Spinal cord (tissue), 10 donors: Measurements from ENCODE around the gene DEPP1. TPM values are rescaled to one million over a fixed set of nuclear protein-coding genes. Genes with fewer than 3 reads are reported as not detected.
"Not testable (repeated sequence)": the region's sequence is repeated elsewhere in the genome, so short reads cannot be mapped to it uniquely, and the experiment has no call there.

Experiments used
- DNase-seq, 6 donors: peaks; one replicate each; pipeline versions ENCODE4 v3.0.0 to v3.0.0-alpha.2; 2013 to 2015; ENCODE audit warnings: low spot score in 6 of 6, low read depth in 4 of 6
- H3K27ac ChIP-seq: one replicate; pipeline ENCODE4 v1.5.1; 2013; ENCODE audit warnings: low read depth, low read length, control low read depth
- H3K27me3 ChIP-seq: one replicate; pipeline ENCODE4 v1.6.1; 2013; ENCODE audit warnings: low read length; ENCODE audit not compliant: control insufficient read depth, insufficient read depth
- H3K36me3 ChIP-seq: one replicate; pipeline ENCODE4 v1.6.1; 2013; ENCODE audit warnings: low read length; ENCODE audit not compliant: control insufficient read depth, insufficient read depth
- H3K4me1 ChIP-seq: one replicate; pipeline ENCODE4 v1.6.1; 2013; ENCODE audit warnings: low read length; ENCODE audit not compliant: control insufficient read depth, insufficient read depth
- H3K4me3 ChIP-seq: one replicate; pipeline ENCODE4 v1.5.1; 2013; ENCODE audit warnings: low read depth, low read length, control low read depth
- H3K9me3 ChIP-seq: one replicate; pipeline ENCODE4 v1.6.1; 2013; ENCODE audit warnings: low read length; ENCODE audit not compliant: control insufficient read depth, insufficient read depth
- WGBS: methylation state at CpG from one replicate; pipeline ENCODE4 v1.1.5; 2013; ENCODE audit warnings: missing lambda C conversion rate; ENCODE audit not compliant: insufficient coverage; 5-methylcytosine and 5-hydroxymethylcytosine counted together
- long read RNA-seq, 4 donors: transcript quantifications; one replicate each; lab custom pipeline, GENCODE V29; 2026
- polyA plus RNA-seq, 2 donors: library from polyadenylated mRNA; unstranded; fragments of 120-200 nt; gene quantifications; one replicate each; pipeline ENCODE4 v1.2.1, GENCODE V29; 2013; ENCODE audit not compliant: insufficient read length in 2 of 2
- total RNA-seq, 2 donors: library from RNA; depleted of rRNA in 1 of 2; stranded (reverse); fragments of 120-200 nt in 1 of 2; fragments of >200 nt in 1 of 2; gene quantifications; one replicate each; pipeline versions ENCODE4 v1.2.3 to v1.2.4, GENCODE V29; 2013 to 2014
- donor health status: healthy.

DEPP1 gene, protein sequence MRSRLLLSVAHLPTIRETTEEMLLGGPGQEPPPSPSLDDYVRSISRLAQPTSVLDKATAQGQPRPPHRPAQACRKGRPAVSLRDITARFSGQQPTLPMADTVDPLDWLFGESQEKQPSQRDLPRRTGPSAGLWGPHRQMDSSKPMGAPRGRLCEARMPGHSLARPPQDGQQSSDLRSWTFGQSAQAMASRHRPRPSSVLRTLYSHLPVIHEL
- 10 to 100 TPM; 18.1 to 25.2 TPM for total RNA-seq
- 1 to 10 TPM; 8.1 to 9.6 TPM for polyA plus RNA-seq
- long read RNA-seq, donor 1, partial matches to known transcripts = 0 of 3 reads
- long read RNA-seq, donor 1, other reads (novel, unspliced or antisense) = 0 of 3 reads
- long read RNA-seq, donor 2, partial matches to known transcripts = 0 of 2 reads
- long read RNA-seq, donor 2, other reads (novel, unspliced or antisense) = 0 of 2 reads
- long read RNA-seq, donor 3, transcript DEPP1-201 (2 exons, 2,120 nt) = major isoform, 6 of 16 reads
- long read RNA-seq, donor 3, partial matches to known transcripts = 5 of 16 reads
- long read RNA-seq, donor 3, other reads (novel, unspliced or antisense) = 5 of 16 reads
- long read RNA-seq, donor 4, transcript DEPP1-201 (2 exons, 2,120 nt) = major isoform, 31 of 31 reads
- long read RNA-seq, donor 4, partial matches to known transcripts = 0 of 31 reads
- long read RNA-seq, donor 4, other reads (novel, unspliced or antisense) = 0 of 31 reads

DNA sequence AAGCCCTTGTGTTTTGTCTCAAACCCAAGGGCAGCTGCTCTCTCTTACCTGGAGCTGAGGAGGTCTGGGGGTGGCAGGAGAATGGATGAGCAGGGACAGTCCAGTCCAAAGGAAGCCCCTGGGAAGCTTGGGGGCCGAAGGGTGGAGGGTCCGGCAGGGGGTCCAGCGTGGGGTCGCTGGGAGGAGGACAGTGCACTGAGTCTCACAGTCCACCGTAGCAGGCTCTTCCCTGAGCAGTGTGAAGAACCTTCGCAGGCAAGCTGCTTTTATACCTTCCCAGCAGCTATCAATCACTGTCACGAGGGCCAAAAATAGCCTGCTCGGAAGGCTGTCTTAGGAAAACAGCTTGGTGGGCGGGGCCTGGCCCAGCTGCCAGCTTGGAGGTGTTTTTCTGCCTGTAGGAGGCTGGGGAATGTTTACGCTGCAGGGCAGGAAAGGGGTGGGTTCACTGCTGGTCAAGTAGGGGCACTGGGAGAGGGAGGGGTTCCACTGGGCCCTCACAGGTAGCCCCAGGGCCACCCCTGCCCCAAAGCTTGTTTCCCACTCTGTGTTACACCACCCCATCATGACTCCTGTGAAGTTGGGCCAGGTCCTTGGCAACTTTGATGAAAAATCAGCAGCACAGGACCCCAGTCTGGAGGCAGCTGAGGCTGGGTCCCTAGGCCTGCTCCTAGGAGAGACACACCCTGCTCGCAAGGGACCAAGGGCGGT, at the start of gene DEPP1:
Gene DEPP1, minus strand, starts transcription at position 240 of the 711 bp plus-strand sequence. CDS start 779 bp downstream, outside the sequence.
- Histone ChIP-seq H3K4me1 (peaks cover 83% of the 10 kb centered on the region), H3K36me3 (peaks cover 57% of the 10 kb centered on the region), H3K27me3 (no peaks in the 10 kb centered on the region), H3K27ac (peak within 1 kb of the TSS; percentile 64), H3K4me3 (peak within 1 kb of the TSS; percentile 26), H3K9me3 (no peaks in the 10 kb centered on the region)
- WGBS = 30% methylated on average over 9 of the region's 12 CpGs
- DNase-seq = peak in 3 of 6 donors; percentile 56 to 95 (median 95)

- H3K27me3 ChIP-seq = no peaks in the 10 kb centered on the region
- DNase-seq = no peak
- 86% methylated on average over 1 of the region's 2 CpGs for WGBS
- H3K4me1 ChIP-seq = no peaks in the 10 kb centered on the region
- no peak overlapping the region for H3K4me3 ChIP-seq
- no peak overlapping the region for H3K27ac ChIP-seq
- H3K36me3 ChIP-seq = no peaks in the 10 kb centered on the region
- no peaks in the 10 kb centered on the region for H3K9me3 ChIP-seq
These were observed 44.8 kb upstream of the DEPP1 start for GRCh38 chr10:45023426-45023825.

GRCh38 chr10:45015590-45015989, 37.0 kb upstream of the DEPP1 start:
- no peaks in the 10 kb centered on the region for H3K36me3 ChIP-seq
- no CpG with 5 or more reads among the region's 2 CpGs for WGBS

DNA sequence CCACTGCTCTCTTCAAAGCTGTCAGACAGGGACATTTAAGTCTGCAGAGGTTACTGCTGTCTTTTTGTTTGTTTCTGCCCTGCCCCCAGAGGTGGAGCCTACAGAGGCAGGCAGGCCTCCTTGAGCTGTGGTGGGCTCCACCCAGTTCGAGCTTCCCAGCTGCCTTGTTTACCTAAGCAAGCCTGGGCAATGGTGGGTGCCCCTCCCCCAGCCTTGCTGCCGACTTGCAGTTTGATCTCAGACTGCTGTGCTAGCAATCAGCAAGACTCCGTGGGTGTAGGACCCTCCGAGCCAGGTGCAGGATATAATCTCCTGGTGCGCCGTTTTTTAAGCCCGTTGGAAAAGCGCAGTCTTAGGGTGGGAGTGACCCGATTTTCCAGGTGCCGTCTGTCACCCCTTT, 35.9 kb upstream of the DEPP1 start:
- not testable (repeated sequence) for H3K4me1 ChIP-seq, H3K36me3 ChIP-seq, H3K27me3 ChIP-seq, H3K4me3 ChIP-seq, H3K27ac ChIP-seq, DNase-seq, H3K9me3 ChIP-seq
- 86% methylated on average over 1 of the region's 10 CpGs for whole genome bisulfite sequencing

More at GRCh38 chr10:45015590-45015989, 37.0 kb upstream of the DEPP1 start:
- Histone ChIP-seq H3K27ac (no peak overlapping the region), H3K4me1 (no peaks in the 10 kb centered on the region), H3K4me3 (no peak overlapping the region), H3K9me3 (no peaks in the 10 kb centered on the region), H3K27me3 (no peaks in the 10 kb centered on the region)
- DNase-seq = no peak

DNA sequence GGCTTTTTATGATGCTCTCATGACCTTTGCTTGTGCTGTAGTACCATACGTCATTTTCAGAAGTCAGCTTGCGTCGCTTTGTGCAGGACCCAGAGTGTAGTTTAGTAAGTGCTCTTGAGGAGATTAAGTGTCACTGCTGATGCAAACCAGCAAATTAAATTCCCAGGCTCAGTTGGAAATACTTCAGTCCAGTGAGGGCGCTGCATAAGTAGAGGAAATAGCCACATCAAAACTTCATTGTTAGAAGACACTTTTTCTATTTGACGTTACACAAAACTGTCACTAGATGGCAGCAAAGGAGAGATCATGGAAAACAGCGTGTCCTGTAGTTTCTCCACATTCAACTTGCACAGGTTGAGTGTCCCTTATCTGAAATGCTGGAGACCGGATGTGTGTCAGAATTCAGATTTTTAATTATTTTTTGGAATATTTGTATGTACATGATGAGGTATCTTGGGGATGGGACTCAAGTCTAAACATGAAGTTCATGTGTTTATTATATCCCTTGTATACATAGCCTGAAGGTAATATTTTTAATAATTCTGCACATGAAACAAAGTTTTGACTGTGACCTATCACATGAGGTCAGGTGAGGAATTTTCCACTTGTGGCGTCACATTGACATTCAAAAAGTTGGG, 30.0 kb upstream of the DEPP1 start:
- H3K4me1 ChIP-seq = no peaks in the 10 kb centered on the region
- no peaks in the 10 kb centered on the region for H3K27me3 ChIP-seq
- no peak overlapping the region for H3K4me3 ChIP-seq
- H3K27ac ChIP-seq = no peak overlapping the region
- DNase-seq = peak; percentile 69 to 96 (median 80)
- 0% methylated on average over 3 of the region's 8 CpGs for WGBS
- H3K9me3 ChIP-seq = no peaks in the 10 kb centered on the region
- H3K36me3 ChIP-seq = no peaks in the 10 kb centered on the region

GRCh38 chr10:45006276-45007030, 27.8 kb upstream of the DEPP1 start:
- no peaks in the 10 kb centered on the region for H3K27me3 ChIP-seq
- H3K4me3 ChIP-seq = no peak overlapping the region
- H3K9me3 ChIP-seq = no peaks in the 10 kb centered on the region
- no CpG with 5 or more reads among the region's 3 CpGs for WGBS
- H3K4me1 ChIP-seq = no peaks in the 10 kb centered on the region
- no peak overlapping the region for H3K27ac ChIP-seq
- H3K36me3 ChIP-seq = no peaks in the 10 kb centered on the region
- no peak for DNase-seq

- Histone ChIP-seq H3K4me1 (peaks cover under 1% of the 10 kb centered on the region), H3K9me3 (no peaks in the 10 kb centered on the region), H3K4me3 (no peak overlapping the region), H3K36me3 (no peaks in the 10 kb centered on the region), H3K27me3 (no peaks in the 10 kb centered on the region), H3K27ac (no peak overlapping the region)
- no peak for DNase-seq
- WGBS = no CpG with 5 or more reads among the region's 1 CpG
These were observed 26.7 kb upstream of the DEPP1 start for GRCh38 chr10:45005284-45005683.

DNA sequence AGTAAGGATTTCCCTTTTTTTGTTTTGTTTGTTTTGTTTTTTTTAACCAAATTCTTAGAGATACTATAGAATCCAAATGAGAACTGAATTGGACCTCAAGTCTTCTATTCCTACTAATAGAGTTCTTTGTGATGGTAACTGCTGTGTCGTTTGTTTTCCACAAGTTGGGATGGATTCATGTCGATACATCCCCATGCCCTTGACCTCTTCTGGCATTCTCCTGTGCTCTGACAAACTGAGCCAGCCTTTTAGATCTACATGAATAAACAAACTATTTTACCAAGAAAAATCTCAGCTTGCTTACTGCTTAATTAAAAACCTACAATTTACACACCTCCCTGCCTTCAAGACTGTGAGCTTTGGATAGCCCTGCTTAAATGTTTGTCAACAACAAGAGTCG, 26.1 kb upstream of the DEPP1 start:
- Histone ChIP-seq H3K4me3 (no peak overlapping the region), H3K4me1 (peaks cover 4% of the 10 kb centered on the region), H3K9me3 (no peaks in the 10 kb centered on the region), H3K27ac (no peak overlapping the region), H3K27me3 (no peaks in the 10 kb centered on the region), H3K36me3 (no peaks in the 10 kb centered on the region)
- 32% methylated on average over 2 of the region's 3 CpGs for WGBS
- DNase-seq = no peak
